SKM-1 (cell line): ENCODE measurements around the gene POLR1E.

Experiments used
- DNase-seq: peaks from one replicate; lab custom pipeline; 2025; ENCODE audit not compliant: unreplicated experiment; lab: John Stamatoyannopoulos, UW

POLR1E gene

DNA sequence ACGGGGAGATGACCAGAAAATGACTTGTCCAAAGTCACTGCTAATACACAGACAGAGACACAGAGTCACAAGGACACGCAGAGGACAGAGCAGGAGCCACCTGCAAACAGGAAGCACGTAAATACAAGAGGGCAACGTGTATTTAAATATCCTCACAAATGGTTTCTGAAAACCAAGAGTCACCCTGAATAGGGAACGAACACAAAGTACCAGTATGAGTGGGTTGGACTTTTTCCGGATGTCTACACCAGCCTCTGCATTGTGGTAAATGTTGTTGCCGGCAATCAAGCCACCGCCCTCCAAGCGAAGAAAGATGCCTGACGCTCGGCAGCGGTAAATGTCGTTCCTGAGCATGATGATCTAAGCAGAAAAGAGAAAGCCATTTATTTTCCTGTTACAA, 46.0 kb downstream of the POLR1E start:
- DNase-seq = no peak

DNA sequence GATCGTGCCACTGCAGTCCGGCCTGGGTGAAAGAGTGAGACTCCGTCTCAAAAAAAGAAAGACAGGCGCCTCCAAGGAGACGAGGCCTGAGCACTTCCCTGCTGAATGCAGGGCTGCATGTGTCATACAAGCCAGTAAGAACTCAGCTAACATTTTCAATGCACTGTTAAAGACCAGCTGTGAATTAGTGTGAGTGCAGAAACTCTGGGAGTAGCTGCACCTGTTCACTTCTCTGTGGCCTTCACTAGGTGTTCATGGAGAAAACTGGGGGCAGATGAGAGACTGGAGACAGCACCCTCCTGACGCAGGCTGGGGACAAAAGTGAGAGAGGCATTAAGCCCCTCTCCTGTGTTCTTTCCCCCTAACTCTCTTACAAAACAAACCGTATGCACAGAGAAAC, 48.7 kb downstream of the POLR1E start:
- no peak for DNase-seq

DNA sequence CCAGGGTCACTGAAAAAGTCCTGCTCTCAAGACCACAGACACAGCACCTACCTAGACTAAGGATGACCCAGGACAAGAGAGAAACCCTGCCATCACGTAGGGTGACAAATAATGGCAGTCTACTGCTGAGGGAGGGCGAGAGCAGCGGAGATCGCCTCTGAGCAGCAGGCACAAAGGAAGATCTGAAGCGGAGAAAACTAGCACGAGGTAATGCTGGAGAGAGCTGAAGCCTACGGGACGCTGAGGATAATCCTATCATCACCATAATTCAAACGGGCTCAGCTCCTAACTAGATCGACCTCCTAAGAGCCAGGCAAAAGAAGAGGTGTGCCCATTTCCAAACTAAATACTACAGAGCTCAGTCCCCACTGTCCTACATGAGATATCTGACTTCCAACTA, 49.2 kb downstream of the POLR1E start:
- no peak for DNase-seq

DNA sequence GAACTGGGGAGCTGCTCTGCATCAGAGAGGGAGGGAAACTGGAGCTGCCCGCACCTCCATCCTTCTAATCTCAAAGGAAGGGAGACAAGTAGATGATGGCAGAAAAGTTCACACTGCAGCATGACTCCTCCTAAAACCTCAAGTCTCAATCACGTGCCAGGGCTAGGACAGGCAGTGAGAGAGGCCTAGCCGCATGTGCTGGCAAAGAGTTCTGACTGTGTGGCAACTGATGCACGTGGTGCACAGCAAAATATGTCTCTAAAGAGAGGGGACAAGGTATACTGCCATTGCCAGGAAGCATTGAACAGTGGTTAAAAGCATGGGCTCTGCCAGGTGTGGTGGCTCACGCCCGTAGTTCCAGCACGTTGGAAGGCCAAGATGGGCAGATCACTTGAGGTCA, 52.4 kb downstream of the POLR1E start:
- no peak for DNase-seq

DNA sequence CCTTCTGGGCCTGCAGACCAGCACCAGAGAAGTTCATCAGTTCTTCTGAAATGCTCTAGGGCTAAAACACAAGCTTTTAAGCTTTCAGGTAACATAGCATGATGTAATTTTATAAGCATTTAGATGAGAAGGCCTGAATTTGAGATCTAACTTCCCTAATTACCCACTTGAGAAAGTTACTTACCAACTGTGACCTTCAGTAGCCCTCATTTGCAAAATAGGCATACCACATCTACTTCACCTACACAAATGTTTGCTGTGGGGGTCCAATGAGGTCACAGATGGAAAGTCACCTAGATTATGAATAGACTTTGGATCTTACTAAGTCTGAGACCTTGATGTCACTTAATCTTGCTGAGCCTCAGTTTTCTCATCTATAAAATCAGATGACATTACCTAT, 53.9 kb downstream of the POLR1E start:
- no peak for DNase-seq

DNA sequence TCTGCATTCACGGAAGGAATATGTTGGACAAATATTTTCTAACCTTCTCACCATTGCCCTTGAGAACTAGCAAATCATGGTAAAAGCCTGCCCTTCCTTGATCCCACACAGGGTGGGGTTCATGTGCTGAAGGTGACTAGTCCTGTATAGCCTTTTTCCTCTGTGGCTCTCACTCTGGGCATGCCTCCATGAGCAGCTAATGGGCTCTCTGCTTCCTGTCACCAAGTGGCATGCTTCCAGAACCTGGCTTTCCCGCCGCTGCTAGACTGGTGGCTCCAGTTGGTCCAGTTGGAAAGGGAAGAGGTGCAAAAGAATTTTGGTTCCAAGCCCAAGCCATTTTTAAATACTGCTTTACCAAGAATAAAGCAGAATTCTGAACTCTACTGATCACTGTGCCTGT, 54.9 kb downstream of the POLR1E start:
- DNase-seq = no peak

DNA sequence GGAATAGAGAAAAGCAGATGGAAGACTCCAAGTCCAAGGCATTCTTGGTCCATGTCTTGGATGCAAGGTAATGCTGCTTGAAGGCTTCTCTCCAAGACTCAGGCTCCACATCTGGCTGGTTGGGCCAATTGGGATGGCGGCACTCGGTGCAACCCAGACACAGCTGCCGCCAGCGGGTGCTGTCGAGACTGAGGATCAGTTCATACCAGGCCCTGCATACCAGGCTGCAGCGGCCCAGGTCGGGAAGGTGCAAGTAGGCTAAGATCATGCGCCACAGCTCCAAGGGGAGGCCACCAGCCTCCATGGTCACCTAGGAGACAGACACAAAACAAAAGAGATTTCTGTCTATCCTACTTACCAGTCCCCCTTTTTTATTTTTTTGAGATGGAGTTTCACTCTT, 55.7 kb downstream of the POLR1E start:
- DNase-seq = no peak

DNA sequence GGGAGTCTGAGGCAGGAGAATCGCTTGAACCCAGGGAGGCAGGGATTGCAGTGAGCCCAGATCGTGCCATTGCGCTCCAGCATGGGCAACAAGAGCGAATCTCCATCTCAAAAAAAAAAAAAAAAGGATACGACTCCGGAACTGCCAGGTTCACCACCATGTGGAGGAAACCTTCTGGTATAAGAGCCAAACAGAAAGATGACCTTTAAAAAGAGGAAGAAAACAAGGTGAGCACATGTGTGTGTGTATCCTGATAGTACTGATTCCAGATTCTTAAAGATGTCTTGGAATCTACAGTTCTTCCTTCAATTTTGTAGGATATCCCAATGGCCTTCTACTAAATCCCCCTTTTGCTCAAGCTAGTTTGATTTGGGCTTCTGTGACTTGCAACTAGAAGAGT, 56.7 kb downstream of the POLR1E start:
- no peak for DNase-seq

DNA sequence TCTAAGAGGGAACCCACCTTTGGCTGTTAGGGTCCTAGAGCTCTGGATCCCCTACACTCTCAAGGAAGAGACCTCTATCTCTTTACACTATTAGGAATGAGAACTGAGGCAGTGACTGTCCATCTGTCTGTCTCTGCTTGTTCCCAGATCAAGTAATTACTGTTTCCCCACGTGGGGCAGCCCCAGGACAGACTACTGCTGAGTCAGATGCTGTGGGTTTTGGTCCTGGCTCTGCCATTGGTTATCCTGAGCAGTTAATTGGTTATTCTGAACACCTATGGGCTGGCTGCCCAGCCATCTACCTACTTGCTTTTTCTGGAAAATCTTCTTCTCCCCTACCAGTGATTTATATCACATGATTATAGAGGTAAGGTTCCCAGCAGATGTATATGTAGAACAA, 57.1 kb downstream of the POLR1E start:
- DNase-seq = no peak

DNA sequence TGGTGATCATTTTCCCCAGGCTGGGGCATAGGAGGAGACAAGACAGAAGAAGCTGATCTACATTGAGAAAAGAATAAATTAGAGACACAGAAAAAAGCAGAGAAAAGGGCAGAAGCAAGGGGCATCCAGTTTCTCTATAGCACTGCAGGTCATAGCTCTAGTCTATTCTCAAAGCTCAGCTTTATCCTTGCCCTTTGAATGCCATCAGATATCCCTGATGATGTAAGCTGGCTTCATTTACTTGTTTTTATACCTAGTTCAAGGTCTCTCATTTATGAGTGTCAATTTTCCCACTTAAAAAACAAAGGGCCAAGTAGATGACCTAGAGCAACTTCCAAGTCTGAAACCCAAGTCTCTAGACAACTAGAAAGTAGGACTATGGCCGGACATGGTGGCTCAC, 57.7 kb downstream of the POLR1E start:
- DNase-seq = no peak

DNA sequence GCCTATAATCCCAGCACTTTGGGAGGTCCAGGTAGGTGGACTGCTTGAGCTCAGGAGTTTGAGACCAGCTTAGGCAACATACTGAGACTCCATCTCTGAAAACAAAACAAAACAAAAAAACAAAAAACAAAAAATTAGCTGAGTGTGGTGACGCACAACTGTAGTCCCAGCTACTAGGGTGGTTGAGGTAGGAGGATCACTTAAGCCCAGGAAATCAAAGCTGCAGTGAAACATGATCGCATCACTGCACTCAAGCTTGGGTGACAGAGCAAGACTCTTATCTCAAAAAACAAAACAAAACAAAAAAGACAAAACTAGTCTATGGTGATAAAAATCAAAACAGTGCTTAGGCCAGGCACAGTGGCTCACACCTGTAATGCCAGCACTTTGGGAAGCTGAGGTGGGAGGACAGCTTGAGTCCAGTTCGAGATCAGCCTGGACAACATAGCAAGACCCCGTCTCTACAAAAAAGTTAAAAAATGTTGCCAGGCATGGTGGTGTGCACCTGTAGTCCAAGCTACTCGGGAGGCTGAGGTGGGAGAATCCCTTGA, 61.7 kb downstream of the POLR1E start:
- DNase-seq = no peak

DNA sequence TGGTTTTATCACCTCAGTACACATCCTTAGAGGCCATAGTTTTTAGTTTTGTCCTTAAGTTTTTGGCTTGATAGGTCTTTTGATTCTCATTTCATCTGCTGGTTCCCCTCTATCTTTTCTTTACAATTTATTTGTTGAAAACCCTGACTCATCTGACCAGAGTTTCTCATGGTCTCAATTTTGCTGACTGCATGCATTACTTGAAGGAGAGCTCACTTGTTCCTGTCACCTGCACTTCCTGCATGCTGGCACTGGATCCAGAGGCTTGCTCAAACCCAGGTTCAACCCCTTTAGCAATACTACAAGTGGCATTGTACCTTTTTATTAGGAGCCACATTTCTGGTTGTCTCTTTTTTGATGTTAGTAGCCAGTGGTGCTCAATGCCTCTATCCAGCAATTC, 63.8 kb downstream of the POLR1E start:
- DNase-seq = no peak

DNA sequence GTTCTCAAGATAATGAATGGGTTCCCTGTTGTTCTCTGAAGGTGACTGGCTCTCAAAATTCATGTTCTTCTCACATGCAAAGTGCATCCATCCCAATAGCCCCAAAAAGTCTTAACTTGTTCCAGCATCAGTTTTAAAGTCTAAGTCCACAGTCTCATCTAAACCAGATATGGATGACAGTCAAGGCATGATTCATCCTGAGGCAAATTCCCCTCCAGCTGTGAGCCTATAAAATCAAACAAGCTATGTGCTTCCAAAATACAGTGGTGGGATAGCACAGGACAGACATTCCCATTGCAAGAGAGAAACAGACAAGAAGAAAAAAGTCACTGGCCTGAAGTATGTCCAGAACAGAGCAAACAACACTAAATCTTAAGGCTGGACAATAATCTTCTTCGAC, 65.0 kb downstream of the POLR1E start:
- no peak for DNase-seq

DNA sequence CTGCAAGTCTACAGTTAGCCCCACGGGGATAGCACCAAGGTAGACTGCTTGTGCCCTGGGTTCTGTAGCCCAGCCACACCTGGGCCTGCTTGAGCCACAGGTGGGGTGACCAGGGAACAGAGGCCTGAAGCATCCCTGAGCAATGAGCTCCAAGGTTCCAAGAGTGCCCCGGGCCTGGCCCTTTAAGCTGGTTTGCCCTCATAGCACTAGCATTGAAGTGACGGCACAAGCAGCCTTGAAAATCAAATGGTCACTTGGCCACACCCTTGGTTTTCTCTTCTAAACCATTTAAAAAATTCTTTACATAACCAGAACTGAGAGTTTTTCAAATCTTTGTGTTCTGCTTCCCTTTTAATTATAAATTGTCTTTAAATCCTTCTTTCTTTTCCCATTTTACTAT, 65.7 kb downstream of the POLR1E start:
- DNase-seq = no peak

DNA sequence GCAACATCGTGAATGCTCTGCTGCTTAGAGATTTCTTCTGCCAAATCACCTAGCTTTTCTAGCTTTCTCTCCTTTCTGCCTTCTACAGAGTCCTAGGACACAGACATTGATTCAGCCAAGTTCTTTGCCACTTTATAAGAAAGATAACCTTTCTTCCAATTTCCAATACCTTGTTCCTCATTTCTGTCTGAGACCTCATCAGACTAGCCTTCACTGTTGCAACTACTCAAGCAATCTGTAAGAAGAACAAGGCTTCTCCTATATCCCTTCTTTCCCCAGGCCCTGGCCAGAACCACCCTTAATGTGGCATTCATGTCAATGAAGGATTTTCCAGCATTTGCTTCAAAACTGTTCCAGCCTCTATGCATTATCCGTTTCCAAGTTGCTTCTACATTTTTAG, 66.1 kb downstream of the POLR1E start:
- no peak for DNase-seq
